T47D (cell line): ENCODE data around the gene CNTNAP5.

Experiments used
- DNase-seq, 2 experiments: peaks; one replicate each; pipeline versions ENCODE4 v3.0.0 to v3.0.0-alpha.2; 2011 to 2012; ENCODE audit warnings: low read depth in 1 of 2, low spot score in 1 of 2
- JUND ChIP-seq: IDR thresholded peaks from 2 replicates; pipeline ENCODE4 v1.6.1; 2012; ENCODE audit warnings: low read depth
- in situ Hi-C: cut with HindIII; loops from 2 replicates; pipeline ENCODE4 v1.10.0; 2016; ENCODE audit warnings: low sequenced_read_pairs, low pct_unique_long_range_greater_than_20kb

The CNTNAP5 gene

DNA sequence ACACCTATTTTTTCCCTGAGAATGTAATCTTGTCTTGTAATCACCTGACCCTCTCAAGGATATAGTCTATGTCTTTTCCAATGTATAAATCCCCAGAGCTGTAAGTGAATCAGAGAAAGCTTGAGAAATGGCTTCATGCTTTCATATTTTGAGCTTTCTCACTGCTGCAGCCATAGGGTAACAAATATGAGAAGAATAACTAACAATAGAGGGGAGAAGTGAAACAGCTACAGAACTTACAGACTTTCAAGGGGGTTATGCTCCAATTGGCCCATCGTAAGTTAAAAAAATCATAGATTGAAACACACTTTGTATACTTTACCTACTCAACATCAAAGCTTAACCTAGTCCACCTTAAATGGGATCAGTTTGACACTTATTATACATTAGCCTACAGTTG lies 111.0 kb downstream of the CNTNAP5 start:
- TF ChIP-seq JUND = no peak
- DNase-seq = no peak
- in situ Hi-C loops = no loop called here

DNA sequence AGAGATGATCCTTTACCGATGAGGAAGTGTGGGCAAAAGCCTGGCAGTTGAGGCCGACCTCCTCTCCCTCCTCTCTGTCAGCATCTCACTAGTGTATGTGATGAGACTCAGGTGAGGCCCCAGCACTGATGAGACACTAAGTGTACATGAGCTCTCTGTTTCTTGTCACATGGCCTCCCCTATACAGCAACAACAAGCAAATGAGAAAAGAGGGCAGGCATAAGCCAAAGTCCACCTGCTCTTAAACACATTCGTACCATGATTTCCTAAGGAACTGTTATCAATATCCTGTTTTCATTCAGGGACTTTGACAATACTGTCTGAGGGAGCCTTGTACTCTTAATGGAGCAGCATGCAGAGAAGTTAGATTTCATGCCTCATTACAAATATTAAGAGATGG lies 113.0 kb downstream of the CNTNAP5 start:
- no peak for TF ChIP-seq JUND
- in situ Hi-C loops = no loop called here
- no peak for DNase-seq

DNA sequence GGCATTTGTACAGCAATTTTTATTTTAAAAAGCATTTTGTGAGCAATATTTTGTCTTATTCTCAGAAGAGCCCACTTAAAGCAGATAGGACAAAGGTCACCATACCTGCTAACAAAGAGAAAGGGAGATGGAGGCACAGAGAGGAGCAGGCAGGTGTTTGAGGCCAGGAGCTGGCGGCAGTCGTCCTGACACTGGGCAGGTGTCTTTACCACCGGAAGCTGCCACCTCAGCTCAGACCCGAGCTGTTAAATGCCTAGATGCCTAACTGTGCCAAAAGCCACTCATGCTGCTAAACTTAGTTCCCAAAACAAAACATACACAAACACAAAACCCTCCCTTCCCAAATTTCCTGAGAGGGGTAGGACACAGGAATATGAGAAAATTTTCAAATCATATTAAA lies 120.9 kb downstream of the CNTNAP5 start:
- no peak for DNase-seq
- no peak for TF ChIP-seq JUND
- in situ Hi-C loops = no loop called here

DNA sequence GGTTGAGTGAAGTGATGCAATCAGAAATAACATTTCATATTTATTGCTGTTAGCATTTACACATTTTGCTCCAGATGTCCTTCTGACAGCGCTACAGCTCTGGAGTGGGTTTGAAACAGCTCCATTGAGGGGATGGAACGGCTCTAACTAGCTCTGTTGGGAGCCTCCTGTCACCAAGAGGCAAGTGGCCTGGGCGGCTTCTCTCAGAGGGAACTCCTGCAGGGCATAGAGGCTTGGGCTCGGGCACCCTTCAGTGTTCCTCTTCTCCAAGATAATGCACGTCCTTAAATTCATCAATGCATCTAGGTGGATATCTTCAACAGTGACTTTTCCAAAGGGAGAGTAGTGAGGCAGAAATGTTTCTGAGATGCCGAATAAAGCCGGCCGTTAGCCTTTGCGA lies 122.5 kb downstream of the CNTNAP5 start:
- no peak for DNase-seq
- TF ChIP-seq JUND = no peak
- in situ Hi-C loops = no loop called here

DNA sequence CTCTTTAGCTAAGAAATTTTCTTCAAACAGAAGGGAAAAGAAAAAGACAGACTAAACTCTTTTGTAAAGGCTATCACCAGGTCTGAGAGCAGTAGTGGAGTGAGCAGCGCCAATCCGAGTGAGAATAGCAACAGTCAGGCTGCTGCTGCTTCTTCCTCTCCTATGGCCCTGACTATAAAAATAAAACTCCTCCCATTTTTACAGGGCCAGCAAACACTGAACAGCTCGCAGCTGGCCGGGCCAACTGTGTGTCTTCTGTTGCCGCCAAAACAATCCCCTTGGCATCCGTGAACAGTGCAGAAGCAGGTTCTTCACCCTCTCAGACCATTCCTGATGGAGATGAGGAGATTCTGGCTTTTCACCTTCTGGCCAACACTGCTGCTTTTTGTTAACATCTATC lies 124.5 kb downstream of the CNTNAP5 start:
- DNase-seq = no peak
- in situ Hi-C loops = no loop called here
- TF ChIP-seq JUND = no peak

DNA sequence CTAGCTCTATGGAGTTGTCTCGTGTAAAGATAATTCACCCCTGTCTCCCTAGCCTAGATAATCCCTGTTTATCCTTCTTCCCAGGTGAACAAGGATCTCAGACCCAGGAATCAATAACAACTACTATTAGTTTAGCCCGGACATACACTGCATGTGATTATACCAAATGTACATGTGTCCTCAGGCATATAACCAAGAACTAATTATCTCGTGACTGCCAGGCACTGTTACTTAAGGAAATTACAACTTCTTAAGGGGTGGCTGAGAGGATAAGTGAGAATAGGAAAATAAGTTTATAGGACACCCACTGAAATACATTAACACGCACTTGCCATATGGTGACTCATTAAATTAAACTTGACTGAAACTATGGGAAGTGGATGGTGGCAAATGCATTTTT lies 126.6 kb downstream of the CNTNAP5 start:
- DNase-seq = no peak
- no peak for TF ChIP-seq JUND
- in situ Hi-C loops = no loop called here

DNA sequence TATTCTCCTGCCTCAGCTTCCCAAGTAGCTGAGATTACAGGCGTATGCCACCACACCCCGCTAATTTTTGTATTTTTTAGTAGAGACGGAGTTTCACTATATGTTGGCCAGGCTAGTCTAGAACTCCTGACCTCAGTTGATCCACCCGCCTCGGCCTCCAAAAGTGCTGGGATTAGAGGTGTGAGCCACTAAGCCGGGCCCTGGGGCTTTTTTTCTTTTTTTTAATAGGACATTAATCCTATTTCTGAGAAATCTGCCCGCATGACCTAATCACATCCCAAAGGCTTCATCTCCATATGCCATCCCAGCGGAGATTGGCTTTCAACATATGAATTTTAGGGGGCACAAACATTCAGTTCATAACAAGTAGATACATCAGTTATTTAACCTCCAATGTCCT lies 128.6 kb downstream of the CNTNAP5 start:
- in situ Hi-C loops = no loop called here
- DNase-seq = no peak
- TF ChIP-seq JUND = no peak

DNA sequence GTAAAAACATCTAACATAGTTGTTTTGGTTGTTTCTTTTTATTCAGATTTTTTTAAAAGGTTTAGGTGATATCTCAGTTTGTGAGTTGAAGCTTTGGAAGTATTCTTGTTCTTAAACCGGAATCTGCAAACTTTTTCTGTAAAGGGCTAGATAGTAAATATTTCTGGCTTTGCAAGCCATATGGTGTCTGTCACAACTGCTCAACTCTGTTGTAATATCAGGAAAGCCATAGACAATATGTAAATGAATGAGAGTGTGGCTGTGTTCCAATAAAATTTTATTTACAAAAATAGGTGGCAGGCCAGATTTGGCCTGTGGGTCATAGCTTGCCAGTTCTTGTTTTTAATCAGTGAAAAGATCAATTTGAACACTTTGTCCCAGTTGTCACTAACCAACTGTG lies 134.1 kb downstream of the CNTNAP5 start:
- no peak for TF ChIP-seq JUND
- in situ Hi-C loops = no loop called here

DNA sequence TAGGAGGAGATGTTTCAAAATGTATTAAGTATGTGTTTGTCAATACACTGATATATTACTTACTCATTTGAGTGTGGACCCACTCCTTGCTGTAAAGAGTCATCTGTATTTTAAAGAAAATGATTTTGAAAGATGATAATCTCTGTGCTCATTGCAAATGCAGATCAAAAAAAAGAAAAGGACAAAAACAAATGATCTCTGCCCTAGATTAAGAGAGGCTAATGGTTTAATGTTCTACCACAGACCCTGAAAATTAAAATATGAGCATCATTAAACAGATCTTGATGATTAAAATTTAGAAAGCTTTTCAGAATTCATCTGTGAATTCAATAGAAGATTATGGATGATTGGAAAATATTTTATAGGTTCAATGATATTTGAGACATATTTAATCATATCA lies 136.5 kb downstream of the CNTNAP5 start:
- no peak for TF ChIP-seq JUND
- in situ Hi-C loops = no loop called here

More for the DNA sequence above, 134.1 kb downstream of the CNTNAP5 start:
- no peak for DNase-seq

DNA sequence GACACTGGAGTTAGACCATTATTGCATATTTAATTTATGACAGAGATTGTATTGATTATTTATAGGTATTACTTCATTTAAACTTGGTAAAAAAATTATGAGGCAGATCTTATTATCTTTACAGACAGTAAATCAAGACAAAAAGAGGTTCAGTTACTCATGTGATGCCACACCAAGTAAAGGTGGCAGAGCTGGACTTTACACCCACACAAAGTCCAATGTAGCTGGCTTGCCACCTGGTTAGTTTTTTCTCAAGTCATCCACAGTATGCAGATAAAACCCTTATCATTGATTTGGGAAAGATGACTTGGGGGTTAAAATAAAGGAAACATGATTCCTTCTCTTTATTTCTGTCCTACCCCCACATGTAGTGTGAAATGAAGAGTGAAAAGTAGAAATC lies 137.2 kb downstream of the CNTNAP5 start:
- TF ChIP-seq JUND = no peak
- in situ Hi-C loops = no loop called here
- DNase-seq = no peak

More for the DNA sequence above, 136.5 kb downstream of the CNTNAP5 start:
- no peak for DNase-seq

DNA sequence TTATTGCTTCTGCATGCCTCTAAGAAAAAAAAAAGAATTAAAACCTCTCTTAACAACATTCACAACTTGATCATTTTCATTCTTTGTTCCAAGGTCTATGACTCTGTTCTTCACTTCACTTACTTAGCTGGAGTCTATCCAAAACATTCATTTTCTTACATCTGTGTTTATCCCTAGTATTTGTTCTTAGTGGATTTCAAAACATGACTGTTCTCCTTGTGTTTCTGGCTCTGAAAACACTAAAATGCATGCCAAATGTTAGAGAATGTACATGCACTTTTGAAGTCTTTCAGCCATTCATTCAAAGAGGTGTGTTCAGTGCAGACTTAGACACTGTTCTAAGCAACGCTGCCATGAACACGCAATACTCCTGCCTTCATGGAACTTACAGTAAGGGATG lies 138.8 kb downstream of the CNTNAP5 start:
- peak in 1 of 2 experiments; percentile 13 for DNase-seq
- in situ Hi-C loops = no loop called here
- no peak for TF ChIP-seq JUND

DNA sequence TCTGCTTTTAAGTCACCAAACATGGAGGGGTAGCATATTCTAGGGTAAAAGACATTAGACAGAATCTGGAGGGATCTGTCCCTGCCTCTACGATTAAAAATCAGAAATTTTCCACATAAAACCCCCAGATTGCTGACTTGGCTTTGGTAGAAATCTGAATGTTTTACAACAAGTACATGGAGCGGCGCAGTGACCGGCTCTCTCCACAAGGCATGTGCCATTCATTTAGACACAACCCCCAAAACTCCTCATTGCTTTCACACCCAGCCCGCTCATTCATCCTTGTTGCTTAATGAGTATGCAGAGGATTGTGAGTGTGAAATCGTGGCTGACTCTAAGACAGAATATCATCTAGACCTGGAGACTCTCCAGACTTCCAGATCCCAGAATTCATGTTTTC lies 140.6 kb downstream of the CNTNAP5 start:
- no peak for DNase-seq
- in situ Hi-C loops = no loop called here
- TF ChIP-seq JUND = no peak

DNA sequence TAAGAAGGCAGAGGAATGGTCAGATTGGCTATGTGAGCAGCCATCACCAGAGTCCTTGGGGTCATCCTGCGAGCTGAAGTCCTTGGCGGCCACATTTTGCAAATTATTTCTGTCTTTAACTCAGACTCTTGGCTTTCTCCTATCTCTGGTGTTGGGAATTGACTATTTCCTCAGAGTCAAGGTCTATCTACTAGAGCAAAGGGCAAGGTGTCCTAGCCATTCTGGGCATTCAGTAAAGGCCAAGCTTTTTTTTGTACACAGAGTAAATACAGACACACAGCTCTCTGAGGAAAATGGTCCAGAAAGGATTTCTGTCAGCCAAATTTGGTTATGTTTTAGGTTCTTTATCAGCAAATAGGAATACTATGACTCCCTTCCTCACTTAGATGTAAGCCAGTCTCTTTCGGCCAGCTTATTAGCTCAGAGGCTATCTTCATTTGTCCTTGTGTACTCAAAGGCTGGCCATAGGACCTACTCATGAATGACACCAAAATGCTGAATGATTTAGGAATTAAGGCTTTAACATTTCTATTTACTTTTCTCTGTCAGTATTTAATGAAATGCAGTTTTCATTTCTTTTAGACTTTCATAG lies 146.5 kb downstream of the CNTNAP5 start:
- in situ Hi-C loops = no loop called here
- no peak for DNase-seq
- TF ChIP-seq JUND = no peak

DNA sequence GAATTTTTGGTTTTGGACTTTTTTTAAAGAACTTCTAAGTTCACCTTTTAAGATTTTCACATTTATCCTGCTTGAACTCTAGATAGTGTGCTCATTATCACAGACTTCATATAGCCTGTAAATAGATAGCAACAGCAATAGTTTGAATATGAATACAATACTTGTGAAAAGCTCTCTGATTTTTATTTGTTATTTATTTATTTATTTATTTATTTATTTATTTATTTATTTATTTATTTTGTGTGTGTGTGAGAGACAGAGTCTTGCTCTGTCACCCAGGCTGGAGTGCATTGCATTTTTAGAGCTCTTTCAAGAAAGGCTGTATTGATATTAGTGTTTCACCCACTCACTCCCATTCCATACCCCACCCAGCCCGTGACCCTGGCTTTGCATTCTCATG lies 153.6 kb downstream of the CNTNAP5 start:
- in situ Hi-C loops = no loop called here
- no peak for DNase-seq
- TF ChIP-seq JUND = no peak
